GM20000 (cell line): ENCODE data around the gene SMURF1.

Experiments
- DNase-seq: peaks from one replicate; pipeline ENCODE4 v3.0.0; 2012; ENCODE audit warnings: low spot score
- TF ChIP-seq, protein P1 (sequence below): IDR thresholded peaks from 2 replicates; pipeline ENCODE4 v1.5.1; 2012; ENCODE audit warnings: mild to moderate bottlenecking, control low read depth; ENCODE audit errors: extremely low read depth, missing control alignments

Gene SMURF1

DNA sequence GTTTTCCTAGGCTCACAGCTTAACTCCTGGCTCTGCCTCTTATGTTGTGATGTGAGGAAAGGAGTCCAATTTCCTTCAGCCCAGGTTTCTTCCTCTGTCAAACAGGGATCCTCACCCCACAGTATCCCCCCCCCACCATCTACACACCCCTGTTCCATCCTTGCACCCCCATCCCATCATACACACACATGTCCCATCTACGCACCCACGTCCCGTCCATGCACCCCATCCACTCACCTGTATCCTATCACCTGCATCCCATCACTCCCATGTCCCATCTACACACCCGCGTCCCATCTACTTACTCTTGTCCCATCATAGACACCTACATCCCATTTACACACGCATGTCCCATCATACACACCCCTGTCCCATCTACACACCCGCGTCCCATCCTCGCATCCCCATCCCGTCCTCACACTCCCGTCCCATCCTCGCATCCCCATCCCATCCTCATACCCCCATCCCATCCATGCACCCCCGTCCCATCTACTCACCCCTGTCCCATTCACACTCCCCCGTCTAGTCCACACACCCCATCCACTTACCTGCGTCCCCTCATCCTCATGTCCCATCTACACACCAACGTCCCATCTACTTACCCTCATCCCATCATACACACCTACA lies 148.3 kb downstream of the SMURF1 start:
- TF ChIP-seq, protein P1, sequence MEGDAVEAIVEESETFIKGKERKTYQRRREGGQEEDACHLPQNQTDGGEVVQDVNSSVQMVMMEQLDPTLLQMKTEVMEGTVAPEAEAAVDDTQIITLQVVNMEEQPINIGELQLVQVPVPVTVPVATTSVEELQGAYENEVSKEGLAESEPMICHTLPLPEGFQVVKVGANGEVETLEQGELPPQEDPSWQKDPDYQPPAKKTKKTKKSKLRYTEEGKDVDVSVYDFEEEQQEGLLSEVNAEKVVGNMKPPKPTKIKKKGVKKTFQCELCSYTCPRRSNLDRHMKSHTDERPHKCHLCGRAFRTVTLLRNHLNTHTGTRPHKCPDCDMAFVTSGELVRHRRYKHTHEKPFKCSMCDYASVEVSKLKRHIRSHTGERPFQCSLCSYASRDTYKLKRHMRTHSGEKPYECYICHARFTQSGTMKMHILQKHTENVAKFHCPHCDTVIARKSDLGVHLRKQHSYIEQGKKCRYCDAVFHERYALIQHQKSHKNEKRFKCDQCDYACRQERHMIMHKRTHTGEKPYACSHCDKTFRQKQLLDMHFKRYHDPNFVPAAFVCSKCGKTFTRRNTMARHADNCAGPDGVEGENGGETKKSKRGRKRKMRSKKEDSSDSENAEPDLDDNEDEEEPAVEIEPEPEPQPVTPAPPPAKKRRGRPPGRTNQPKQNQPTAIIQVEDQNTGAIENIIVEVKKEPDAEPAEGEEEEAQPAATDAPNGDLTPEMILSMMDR, result no peak
- DNase-seq, result no peak

DNA sequence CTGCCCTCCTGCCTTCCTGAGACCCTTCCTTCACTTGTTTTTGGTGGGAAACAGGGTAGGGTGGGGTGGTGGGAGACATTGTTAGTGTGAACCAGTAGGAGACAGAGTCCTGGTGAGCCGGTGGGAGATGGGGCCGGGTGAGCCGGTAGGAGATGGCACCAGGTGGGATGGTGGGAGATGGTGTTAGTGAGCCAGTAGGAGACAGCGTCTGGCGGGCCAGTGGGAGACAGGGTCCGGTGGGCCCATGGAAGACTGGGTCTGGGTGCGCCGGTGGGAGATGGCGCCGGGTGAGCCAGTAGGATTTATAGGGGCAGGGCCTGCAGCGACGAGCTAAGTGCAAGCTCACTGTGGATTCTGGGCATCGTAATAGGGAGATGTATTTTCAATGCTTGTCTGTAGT lies 148.8 kb downstream of the SMURF1 start:
- no peak for DNase-seq
- TF ChIP-seq, protein P1, result no peak

- DNase-seq, result no peak
- TF ChIP-seq, protein P1, result no peak
These were observed 149.6 kb downstream of the SMURF1 start for GRCh38 chr7:98994046-98994944.

- TF ChIP-seq, protein P1, result no peak
- no peak for DNase-seq
These were observed 150.6 kb downstream of the SMURF1 start for GRCh38 chr7:98993024-98993897.

- no peak for DNase-seq
- TF ChIP-seq, protein P1, result no peak
These were observed 151.8 kb downstream of the SMURF1 start for GRCh38 chr7:98992076-98992475.

GRCh38 chr7:98991141-98991540 lies 152.8 kb downstream of the SMURF1 start:
- TF ChIP-seq, protein P1, result no peak
- no peak for DNase-seq
